Panc1 (cell line): Measurements from ENCODE around the gene OR1K1. TPM values are rescaled to one million over a fixed set of nuclear protein-coding genes. Genes with fewer than 3 reads are reported as not detected.

Source experiments
- ATAC-seq: fragments of 200-7000 bp; cut with Tn5 transposase; 2 replicates; pipeline ENCODE4 v1.9.1; 2020; ENCODE audit warnings: mild to moderate bottlenecking, moderate library complexity
- BruUV-seq: library from RNA; stranded (reverse); fragments of 400-500 nt; replicated peaks from 2 replicates; lab custom pipeline; 2021; lab: Mats Ljungman, UMichigan
- CTCF ChIA-PET: fragments of 300-600 bp; sonication (Branson Sonifier 250); formaldehyde crosslinking; loops from one replicate; lab custom pipeline; 2022; ENCODE audit warnings: antibody characterized with exemption; lab: Charles Lee
- POLR2A ChIA-PET: fragments of 300-600 bp; sonication (Branson Sonifier 250); formaldehyde crosslinking; loops from one replicate; lab custom pipeline; 2022; ENCODE audit warnings: antibody characterized with exemption; lab: Charles Lee
- DNase-seq: peaks from one replicate; pipeline ENCODE4 v3.0.0-alpha.2; 2010; ENCODE audit warnings: low read depth, low spot score
- H3K27ac ChIP-seq: 2 replicates; pipeline ENCODE4 v1.5.1; 2011; ENCODE audit warnings: mild to moderate bottlenecking, low read length, inconsistent platforms
- H3K27me3 ChIP-seq: fragments of 200-500 bp; sonication (Bioruptor generic); 2 replicates; pipeline ENCODE4 v1.6.0; 2014; ENCODE audit warnings: low read length, inconsistent platforms; ENCODE audit not compliant: control insufficient read depth, insufficient read depth
- H3K36me3 ChIP-seq: fragments of 200-500 bp; sonication (Bioruptor generic); 2 replicates; pipeline ENCODE4 v1.5.1; 2014; ENCODE audit warnings: inconsistent platforms, mild to moderate bottlenecking, low read length, moderate library complexity; ENCODE audit not compliant: control insufficient read depth, insufficient read depth
- H3K4me1 ChIP-seq: 2 replicates; pipeline ENCODE4 v1.5.1; 2011; ENCODE audit warnings: inconsistent platforms, mild to moderate bottlenecking, low read length, moderate library complexity; ENCODE audit not compliant: control insufficient read depth, insufficient read depth
- H3K4me3 ChIP-seq, 2 experiments: 2 replicates each; pipeline ENCODE4 v1.5.1; 2011 to 2012; ENCODE audit warnings: low read depth in 2 of 2, low read length in 2 of 2, mild to moderate bottlenecking in 2 of 2, inconsistent platforms in 1 of 2, moderate library complexity in 1 of 2
- H3K9me3 ChIP-seq: fragments of 200-500 bp; sonication (Bioruptor generic); 2 replicates; pipeline ENCODE4 v1.5.1; 2014; ENCODE audit warnings: low read depth, mild to moderate bottlenecking, inconsistent platforms, low read length, moderate library complexity; ENCODE audit not compliant: control insufficient read depth, insufficient read depth
- POLR2AphosphoS5 ChIP-seq: IDR thresholded peaks from 2 replicates; pipeline ENCODE4 v1.6.1; 2012; ENCODE audit warnings: mild to moderate bottlenecking, low read depth, low read length, moderate library complexity
- SIN3A ChIP-seq: IDR thresholded peaks from 2 replicates; pipeline ENCODE4 v1.6.1; 2012; ENCODE audit warnings: low read depth, mild to moderate bottlenecking, low read length, moderate library complexity, borderline replicate concordance; ENCODE audit not compliant: insufficient read depth
- TCF7L2 ChIP-seq: IDR thresholded peaks from 2 replicates; pipeline ENCODE4 v1.6.1; 2011; ENCODE audit warnings: mild to moderate bottlenecking, low read depth, low read length, inconsistent platforms
- in situ Hi-C: cut with HindIII; loops from 2 replicates; pipeline ENCODE4 v1.10.0; 2016; ENCODE audit warnings: low sequenced_read_pairs, low pct_unique_long_range_greater_than_20kb
- intact Hi-C: fragments of 100-400 bp; cut with micrococcal nuclease; formaldehyde crosslinking; loops from one replicate; pipeline ENCODE4 v1.10.0; 2022; ENCODE audit not compliant: unreplicated experiment
- total RNA-seq: library from RNA; stranded (reverse); gene quantifications from one replicate; pipeline ENCODE4 v1.2.1, GENCODE V29; 2021; ENCODE audit not compliant: unreplicated experiment
- TF ChIP-seq, protein P1 (sequence below), 2 experiments: IDR thresholded peaks; 2 replicates each; pipeline ENCODE4 v1.6.1; 2011 to 2012; ENCODE audit warnings: low read depth in 2 of 2, control low read depth in 1 of 2, low read length in 1 of 2, mild to moderate bottlenecking in 1 of 2, moderate library complexity in 1 of 2; ENCODE audit not compliant: insufficient read depth in 1 of 2
- TF ChIP-seq, protein P2 (sequence below): fragments of 450-650 bp; IDR thresholded peaks from 2 replicates; pipeline ENCODE4 v1.5.1; 2017; ENCODE audit warnings: mild to moderate bottlenecking

Gene OR1K1
- total RNA-seq, 1 experiment from 2014 or later = not detected

DNA sequence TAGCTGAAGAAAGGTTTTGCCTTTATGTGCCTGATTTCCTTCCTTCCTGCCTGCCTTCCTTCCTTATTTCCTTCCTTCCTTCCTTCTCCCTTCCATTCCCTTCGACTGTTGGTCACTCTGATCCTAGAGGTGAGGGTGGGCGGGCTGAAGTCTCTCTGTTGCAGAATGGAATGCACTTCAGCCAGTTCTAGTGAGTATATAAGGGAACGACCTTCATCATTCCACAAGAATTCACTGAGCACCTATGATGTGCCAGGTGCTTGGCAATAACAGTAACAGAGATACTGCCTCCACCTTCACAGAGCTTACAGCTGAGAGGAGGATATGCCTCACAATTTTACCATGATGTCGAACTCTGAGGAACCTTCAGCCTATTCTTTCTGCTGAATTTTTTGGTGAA, 19.9 kb upstream of the OR1K1 start:
- BruUV-seq = no TSS peak
- H3K4me1 ChIP-seq = no peaks in the 10 kb centered on the region
- in situ Hi-C loops (no loop called here), intact Hi-C loops (no loop called here)
- TF ChIP-seq, protein P1, sequence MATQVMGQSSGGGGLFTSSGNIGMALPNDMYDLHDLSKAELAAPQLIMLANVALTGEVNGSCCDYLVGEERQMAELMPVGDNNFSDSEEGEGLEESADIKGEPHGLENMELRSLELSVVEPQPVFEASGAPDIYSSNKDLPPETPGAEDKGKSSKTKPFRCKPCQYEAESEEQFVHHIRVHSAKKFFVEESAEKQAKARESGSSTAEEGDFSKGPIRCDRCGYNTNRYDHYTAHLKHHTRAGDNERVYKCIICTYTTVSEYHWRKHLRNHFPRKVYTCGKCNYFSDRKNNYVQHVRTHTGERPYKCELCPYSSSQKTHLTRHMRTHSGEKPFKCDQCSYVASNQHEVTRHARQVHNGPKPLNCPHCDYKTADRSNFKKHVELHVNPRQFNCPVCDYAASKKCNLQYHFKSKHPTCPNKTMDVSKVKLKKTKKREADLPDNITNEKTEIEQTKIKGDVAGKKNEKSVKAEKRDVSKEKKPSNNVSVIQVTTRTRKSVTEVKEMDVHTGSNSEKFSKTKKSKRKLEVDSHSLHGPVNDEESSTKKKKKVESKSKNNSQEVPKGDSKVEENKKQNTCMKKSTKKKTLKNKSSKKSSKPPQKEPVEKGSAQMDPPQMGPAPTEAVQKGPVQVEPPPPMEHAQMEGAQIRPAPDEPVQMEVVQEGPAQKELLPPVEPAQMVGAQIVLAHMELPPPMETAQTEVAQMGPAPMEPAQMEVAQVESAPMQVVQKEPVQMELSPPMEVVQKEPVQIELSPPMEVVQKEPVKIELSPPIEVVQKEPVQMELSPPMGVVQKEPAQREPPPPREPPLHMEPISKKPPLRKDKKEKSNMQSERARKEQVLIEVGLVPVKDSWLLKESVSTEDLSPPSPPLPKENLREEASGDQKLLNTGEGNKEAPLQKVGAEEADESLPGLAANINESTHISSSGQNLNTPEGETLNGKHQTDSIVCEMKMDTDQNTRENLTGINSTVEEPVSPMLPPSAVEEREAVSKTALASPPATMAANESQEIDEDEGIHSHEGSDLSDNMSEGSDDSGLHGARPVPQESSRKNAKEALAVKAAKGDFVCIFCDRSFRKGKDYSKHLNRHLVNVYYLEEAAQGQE (IDR thresholded peaks at IDR 0.05; ENCODE audit: insufficient read depth in 1 of 2, low read depth in 2 of 2, low read length in 1 of 2) = no peak
- no peak for TF ChIP-seq POLR2AphosphoS5
- TF ChIP-seq, protein P2, sequence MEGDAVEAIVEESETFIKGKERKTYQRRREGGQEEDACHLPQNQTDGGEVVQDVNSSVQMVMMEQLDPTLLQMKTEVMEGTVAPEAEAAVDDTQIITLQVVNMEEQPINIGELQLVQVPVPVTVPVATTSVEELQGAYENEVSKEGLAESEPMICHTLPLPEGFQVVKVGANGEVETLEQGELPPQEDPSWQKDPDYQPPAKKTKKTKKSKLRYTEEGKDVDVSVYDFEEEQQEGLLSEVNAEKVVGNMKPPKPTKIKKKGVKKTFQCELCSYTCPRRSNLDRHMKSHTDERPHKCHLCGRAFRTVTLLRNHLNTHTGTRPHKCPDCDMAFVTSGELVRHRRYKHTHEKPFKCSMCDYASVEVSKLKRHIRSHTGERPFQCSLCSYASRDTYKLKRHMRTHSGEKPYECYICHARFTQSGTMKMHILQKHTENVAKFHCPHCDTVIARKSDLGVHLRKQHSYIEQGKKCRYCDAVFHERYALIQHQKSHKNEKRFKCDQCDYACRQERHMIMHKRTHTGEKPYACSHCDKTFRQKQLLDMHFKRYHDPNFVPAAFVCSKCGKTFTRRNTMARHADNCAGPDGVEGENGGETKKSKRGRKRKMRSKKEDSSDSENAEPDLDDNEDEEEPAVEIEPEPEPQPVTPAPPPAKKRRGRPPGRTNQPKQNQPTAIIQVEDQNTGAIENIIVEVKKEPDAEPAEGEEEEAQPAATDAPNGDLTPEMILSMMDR = no peak
- no peak for TF ChIP-seq TCF7L2
- TF ChIP-seq SIN3A = no peak
- CTCF ChIA-PET = no interaction called here
- DNase-seq (no peak), ATAC-seq (no peak)
- no peaks in the 10 kb centered on the region for H3K9me3 ChIP-seq
- POLR2A ChIA-PET = no interaction called here
- no peaks in the 10 kb centered on the region for H3K36me3 ChIP-seq
- no peak overlapping the region for H3K27ac ChIP-seq
- no peak overlapping the region for H3K4me3 ChIP-seq
- no peaks in the 10 kb centered on the region for H3K27me3 ChIP-seq

DNA sequence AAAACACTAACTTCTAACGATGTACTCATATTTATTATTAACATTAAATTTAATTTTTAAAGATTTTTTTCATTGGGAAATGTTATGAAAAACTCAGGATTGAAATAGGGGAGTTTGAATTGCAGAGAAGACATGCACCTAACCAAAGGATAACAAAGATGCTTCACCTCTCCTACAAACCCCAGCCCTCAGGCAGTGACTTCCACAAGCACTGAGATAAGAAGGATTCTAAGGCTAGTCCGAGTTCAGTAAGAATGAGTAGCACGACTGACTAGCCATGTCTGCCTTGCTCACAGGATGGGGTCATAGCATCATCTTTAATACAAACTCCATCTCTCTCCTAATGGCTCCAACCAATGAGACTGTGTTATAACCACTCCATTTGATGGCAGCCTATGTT, 18.3 kb upstream of the OR1K1 start:
- POLR2A ChIA-PET = no interaction called here
- Histone ChIP-seq H3K27ac (no peak overlapping the region), H3K9me3 (no peaks in the 10 kb centered on the region), H3K4me1 (no peaks in the 10 kb centered on the region), H3K36me3 (no peaks in the 10 kb centered on the region), H3K4me3 (no peak overlapping the region), H3K27me3 (no peaks in the 10 kb centered on the region)
- CTCF ChIA-PET = no interaction called here
- intact Hi-C loops (no loop called here), in situ Hi-C loops (no loop called here)
- DNase-seq (no peak), ATAC-seq (no peak)
- BruUV-seq = no TSS peak
- TF ChIP-seq, protein P1 (IDR thresholded peaks at IDR 0.05; ENCODE audit: insufficient read depth in 1 of 2, low read depth in 2 of 2, low read length in 1 of 2) = no peak
- TF ChIP-seq POLR2AphosphoS5 = no peak
- no peak for TF ChIP-seq TCF7L2
- no peak for TF ChIP-seq SIN3A
- TF ChIP-seq, protein P2 = no peak
